Measurements from ENCODE around the gene TCF25.
A peak's percentile ranks its signal among the peaks of the same experiment; 100 is the strongest.

- TF ChIP-seq, protein P1, sequence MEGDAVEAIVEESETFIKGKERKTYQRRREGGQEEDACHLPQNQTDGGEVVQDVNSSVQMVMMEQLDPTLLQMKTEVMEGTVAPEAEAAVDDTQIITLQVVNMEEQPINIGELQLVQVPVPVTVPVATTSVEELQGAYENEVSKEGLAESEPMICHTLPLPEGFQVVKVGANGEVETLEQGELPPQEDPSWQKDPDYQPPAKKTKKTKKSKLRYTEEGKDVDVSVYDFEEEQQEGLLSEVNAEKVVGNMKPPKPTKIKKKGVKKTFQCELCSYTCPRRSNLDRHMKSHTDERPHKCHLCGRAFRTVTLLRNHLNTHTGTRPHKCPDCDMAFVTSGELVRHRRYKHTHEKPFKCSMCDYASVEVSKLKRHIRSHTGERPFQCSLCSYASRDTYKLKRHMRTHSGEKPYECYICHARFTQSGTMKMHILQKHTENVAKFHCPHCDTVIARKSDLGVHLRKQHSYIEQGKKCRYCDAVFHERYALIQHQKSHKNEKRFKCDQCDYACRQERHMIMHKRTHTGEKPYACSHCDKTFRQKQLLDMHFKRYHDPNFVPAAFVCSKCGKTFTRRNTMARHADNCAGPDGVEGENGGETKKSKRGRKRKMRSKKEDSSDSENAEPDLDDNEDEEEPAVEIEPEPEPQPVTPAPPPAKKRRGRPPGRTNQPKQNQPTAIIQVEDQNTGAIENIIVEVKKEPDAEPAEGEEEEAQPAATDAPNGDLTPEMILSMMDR (optimal IDR thresholded peaks at IDR 0.05 in 1 of 3, IDR thresholded peaks at IDR 0.05 in 1 of 3, conservative IDR thresholded peaks at IDR 0.05 in 1 of 3; ENCODE audit: extremely low read depth in 1 of 3, insufficient read depth in 2 of 3, low read length in 3 of 3) = peak in 2 of 3 experiments; percentile 13 to 31
- no peak for TF ChIP-seq EZH2 (IDR thresholded peaks at IDR 0.05; ENCODE audit: low read length)
These were observed 72.3 kb downstream of the TCF25 start for GRCh38 chr16:89945654-89946053.
